ENCODE data around the gene TLN1.

The TLN1 gene

GRCh38 chr9:35658137-35658967 lies 73.6 kb downstream of the TLN1 start, which contains the start of gene CCDC107:
Gene CCDC107, plus strand, starts transcription at chr9:35658292. Its CDS starts 88 bp downstream, at chr9:35658380.
- peak; percentile 81 for DNase-seq

- peak; percentile 96 for DNase-seq
Observed at GRCh38 chr9:35657546-35658136, 74.4 kb downstream of the TLN1 start, which contains the start of gene RMRP. Gene RMRP, minus strand, starts transcription at chr9:35658019.

DNA sequence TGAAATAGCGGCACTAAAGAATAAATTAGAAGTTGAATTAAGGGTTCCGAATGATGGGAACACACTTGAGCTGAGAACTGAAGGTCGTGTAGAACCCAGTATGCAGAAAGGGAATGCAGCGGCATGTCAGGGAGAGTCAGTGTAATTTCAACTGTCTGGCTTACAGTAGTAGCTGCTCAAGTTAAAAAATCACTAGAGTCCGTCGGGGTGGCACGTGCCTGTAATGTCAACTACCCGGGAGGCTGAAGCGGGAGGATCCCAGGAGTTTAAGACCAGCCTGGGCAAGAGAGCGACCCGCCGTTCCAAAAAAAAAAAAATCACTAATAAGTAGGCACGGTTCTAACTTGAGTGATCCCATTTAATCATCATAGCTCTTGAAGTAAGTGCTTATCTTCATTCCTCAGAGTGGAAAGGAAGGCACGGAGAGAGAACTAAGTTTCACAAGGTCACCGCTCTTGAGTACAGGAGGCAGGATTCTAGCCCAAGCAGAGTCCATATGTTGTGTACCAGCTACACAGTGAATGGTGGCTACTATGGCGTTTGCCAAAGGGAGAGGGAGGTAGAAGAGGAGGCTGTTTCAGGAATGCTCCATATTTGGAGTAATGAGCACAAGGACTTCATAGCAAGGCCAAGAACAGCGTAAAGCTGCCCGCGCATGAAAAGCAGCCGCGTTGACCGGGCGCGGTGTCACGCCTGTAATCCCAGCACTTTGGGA lies 75.0 kb downstream of the TLN1 start:
- no peak for DNase-seq

DNA sequence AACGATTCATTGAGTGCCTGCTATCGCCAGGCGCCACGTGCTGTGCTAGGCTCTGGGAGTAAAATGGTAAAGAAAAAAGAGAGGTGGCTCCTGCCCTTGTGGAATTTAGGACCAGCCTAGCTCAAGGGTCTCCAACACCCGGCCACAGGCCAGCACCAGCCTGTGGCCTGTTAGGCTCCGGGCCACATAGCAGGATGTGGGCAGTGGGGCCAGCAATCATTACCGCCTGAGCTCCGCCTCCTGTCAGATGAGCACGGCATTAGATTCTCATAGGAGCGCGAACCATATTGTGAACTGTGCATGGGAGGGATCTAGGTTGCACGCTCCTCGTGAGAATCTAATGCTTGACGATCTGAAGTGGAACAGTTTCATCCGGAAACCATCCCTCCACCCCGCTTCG lies 75.6 kb downstream of the TLN1 start:
- DNase-seq, result no peak

DNA sequence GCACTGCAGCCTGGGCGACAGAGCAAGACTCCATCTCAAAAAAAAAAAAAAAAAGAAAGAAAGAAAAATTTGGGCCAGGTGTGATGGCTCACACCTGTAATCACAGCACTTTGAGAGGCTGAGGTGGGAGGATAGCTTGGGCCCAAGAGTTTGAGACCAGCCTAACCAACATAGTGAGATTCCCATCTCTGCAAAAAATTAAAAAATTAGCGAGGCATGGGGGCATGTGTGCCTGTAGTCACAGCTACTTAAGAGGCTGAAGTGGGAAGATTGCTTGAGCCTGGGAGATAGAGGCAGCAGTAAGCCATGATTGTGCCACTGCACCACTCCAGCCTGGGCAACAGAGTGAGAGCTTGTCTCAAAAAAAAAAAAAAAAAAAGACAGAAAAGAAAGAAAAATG lies 78.4 kb downstream of the TLN1 start:
- DNase-seq, result no peak

DNA sequence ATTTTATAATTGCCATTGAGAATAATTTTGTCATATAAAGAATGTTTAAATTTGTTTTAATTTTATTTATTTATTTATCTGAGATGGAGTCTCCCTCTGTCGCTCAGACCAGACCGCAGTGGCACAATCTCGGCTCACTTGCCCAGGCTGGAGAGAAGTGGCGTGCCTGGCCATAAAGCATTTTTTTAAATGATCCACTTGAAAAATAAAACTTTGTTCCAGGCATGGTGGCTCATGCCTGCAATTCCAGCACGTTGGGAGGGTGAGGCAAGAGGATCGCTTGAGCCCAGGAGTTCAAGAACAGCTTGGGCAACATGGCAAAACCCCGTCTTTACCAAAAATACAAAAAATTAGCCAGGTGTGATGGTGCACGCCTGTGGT lies 79.2 kb downstream of the TLN1 start:
- no peak for DNase-seq

DNA sequence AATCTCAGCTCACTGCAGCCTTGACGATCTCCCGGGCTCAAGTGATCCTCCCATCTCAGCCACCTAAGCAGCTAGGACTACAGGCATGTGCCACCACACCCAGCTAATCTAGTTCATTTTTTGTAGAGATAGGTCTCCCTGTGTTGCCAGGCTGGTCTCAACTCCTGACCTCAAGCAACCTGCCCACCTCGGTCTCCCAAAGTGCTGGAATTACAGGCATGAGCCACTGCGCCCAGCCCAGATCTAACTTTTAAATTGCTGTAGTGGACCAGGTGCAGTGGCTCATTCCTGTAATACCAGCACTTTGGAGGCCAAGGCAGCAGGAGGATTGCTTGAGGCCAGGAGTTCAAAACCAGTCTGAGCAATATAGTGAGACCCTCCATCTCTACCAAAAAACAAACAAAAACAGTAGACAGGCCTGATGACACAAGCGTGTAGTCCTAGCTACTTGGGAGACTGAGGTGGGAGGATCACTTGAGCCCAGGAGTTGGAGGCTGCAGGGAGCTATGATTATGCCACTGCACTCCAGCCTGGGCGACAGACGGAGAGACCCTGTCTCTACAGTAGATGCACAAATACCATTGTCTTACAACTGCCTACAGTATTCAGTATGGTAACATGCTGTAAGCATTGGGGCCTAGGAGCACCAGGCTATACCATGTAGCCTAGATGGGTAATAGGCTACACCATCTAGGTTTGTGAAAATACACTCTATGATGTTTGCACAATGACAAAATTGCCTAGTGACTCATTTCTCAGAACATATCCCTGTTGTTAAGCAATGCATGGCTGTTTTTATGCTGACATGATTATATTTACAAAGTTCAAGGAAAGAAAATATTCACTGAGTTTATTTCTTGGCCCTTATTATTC lies 79.8 kb downstream of the TLN1 start:
- DNase-seq, result no peak

DNA sequence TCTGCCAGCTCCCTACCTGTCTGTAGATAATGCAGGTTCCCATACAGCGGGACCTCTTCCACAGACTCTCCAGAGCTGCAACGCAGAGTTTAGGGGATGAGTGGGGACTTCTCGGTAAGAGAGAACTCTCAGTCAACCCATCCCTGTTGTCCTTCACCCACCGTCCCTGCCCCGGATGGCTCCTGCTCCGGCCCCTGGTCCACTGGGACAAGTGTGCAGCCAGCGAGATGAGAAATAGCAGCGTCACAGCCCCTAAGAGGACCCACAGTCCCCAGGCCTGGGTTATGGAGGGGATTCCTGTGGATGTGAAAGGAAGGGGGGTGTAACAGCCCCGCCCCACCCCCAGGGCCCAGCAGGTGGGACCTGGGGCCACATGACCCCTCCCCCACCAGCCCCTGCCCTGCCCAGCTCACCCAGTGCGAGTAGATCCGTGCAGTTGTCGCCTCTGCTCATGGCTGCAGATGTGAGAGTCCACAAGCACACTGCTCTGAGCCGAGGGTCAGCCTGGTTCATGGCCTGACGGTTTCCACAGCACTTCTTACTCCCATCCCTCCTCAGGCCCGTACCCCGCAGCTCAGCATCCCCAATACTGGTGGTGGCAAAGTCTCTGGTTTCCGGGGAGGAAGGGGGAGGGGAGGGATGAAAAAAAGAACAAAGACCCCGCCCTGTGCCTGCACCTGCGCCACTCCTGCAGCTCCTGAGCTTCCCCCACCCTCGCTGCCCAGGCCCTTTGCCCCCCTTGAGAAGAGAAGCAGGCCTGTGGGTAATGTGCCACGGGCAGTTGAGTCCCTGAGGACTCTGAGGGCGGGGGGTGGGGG lies 81.4 kb downstream of the TLN1 start, which contains the start of gene SIT1:
TSS of gene SIT1 (minus strand) at position 591 of the 818 bp plus-strand sequence. CDS start at position 513, 78 bp downstream.
- DNase-seq, result peak; percentile 30

DNA sequence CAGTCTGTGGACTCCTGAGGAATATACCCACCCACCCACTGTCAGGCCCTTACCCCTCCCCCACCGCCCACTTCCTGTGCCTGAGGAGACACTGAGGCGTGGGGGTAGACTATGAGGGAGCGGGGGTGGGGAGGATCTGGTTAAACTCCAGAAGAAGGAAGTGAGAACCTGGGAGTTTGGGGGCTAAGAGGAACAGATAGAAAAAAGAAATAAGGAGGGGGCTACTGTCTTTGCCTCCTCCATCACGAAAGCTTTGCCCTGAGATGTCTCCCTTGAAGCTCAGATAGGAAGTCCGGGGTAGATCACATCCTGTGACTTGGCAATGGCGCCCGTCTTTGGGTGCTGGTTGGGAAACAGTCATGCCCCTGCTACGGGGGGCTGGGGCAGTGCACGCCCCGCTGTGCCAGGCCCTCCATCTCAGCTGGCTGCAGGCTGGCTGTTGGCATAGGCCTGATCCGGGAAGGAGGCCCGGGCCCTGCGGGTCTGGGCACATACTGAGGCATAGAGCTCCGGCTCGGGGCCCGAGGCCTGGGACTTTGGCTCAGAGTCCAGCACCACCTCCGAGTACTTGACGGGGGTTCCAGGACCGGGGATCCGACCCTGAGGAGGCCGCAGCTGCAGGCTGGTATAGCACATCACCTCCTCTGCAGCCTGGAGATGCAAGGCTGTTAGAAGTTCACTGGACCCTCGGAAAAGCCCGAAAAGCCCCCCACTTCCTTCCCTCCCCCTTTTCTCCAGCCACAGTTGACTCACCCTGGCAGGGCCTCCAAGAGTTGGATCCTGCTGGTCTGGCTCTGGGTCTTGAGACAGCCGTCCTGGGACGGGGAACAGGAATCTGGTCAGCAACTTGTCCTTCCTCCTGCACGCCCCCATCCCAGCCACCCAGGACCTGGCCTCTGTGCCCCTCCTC lies 82.3 kb downstream of the TLN1 start:
- DNase-seq, result peak; percentile 45

Measured in stimulated activated CD4-positive, alpha-beta T cell treated with anti-CD3 and anti-CD28 coated beads, Interleukin-4, amount 100 ng/mL, for 24 hours (primary cell).